K562 (cell line): Measurements from ENCODE around the gene LRP2BP. TPM values are rescaled to one million over a fixed set of nuclear protein-coding genes. Genes with fewer than 3 reads are reported as not detected.

ENCODE experiments used
- DDX20 ChIP-seq: fragments of 450-650 bp; IDR thresholded peaks from 2 replicates; pipeline ENCODE4 v1.6.1; 2016; ENCODE audit warnings: missing genetic modification characterization, low read depth, mild to moderate bottlenecking, missing compliant biosample characterization, moderate library complexity
- ELK1 ChIP-seq: sonication (generic); formaldehyde crosslinking; IDR thresholded peaks from 2 replicates; pipeline ENCODE4 v1.8.1; 2022; ENCODE audit warnings: missing genetic modification reagents
- EWSR1 ChIP-seq: fragments of 450-650 bp; IDR thresholded peaks from 2 replicates; pipeline ENCODE4 v1.6.1; 2018; ENCODE audit warnings: borderline replicate concordance, mild to moderate bottlenecking, low read depth, moderate library complexity; ENCODE audit not compliant: partially characterized antibody
- MGA ChIP-seq: fragments of 450-650 bp; IDR thresholded peaks from 2 replicates; pipeline ENCODE4 v1.6.1; 2016; ENCODE audit warnings: mild to moderate bottlenecking, moderate library complexity
- POLR2B ChIP-seq: fragments of 450-650 bp; IDR thresholded peaks from 2 replicates; pipeline ENCODE4 v1.6.1; 2018; ENCODE audit warnings: low read depth; ENCODE audit not compliant: partially characterized antibody
- PPARD ChIP-seq: fragments of 250-450 bp; sonication (Bioruptor Pico); IDR thresholded peaks from 2 replicates; pipeline ENCODE4 v1.8.0; 2022; ENCODE audit warnings: inconsistent platforms, mild to moderate bottlenecking, moderate library complexity
- PRPF4 ChIP-seq: fragments of 200-400 bp; formaldehyde crosslinking; IDR thresholded peaks from one replicate; pipeline ENCODE4 v1.6.1; 2017; ENCODE audit warnings: low read length, low read depth, mild to moderate bottlenecking; ENCODE audit not compliant: insufficient read depth, poor library complexity, severe bottlenecking
- PYGO2 ChIP-seq: fragments of 450-650 bp; IDR thresholded peaks from 2 replicates; pipeline ENCODE4 v1.6.1; 2016; ENCODE audit warnings: mild to moderate bottlenecking, missing genetic modification characterization, moderate library complexity, missing compliant biosample characterization
- RBM15 ChIP-seq: fragments of 200-400 bp; formaldehyde crosslinking; IDR thresholded peaks from 2 replicates; pipeline ENCODE4 v1.6.1; 2018; ENCODE audit warnings: mild to moderate bottlenecking, low read length, moderate library complexity; ENCODE audit not compliant: insufficient read depth
- SP1 ChIP-seq: sonication (generic); formaldehyde crosslinking; IDR thresholded peaks from 2 replicates; pipeline ENCODE4 v1.8.1; 2022; ENCODE audit warnings: mild to moderate bottlenecking, missing genetic modification reagents
- TARDBP ChIP-seq: fragments of 450-650 bp; IDR thresholded peaks from 2 replicates; pipeline ENCODE4 v1.6.1; 2016
- TRIM25 ChIP-seq: fragments of 450-650 bp; IDR thresholded peaks from 2 replicates; pipeline ENCODE4 v1.7.0; 2016; ENCODE audit warnings: borderline replicate concordance
- XRCC3 ChIP-seq: fragments of 450-650 bp; IDR thresholded peaks from 2 replicates; pipeline ENCODE4 v1.6.1; 2017; ENCODE audit warnings: mild to moderate bottlenecking, moderate library complexity
- ZNF12 ChIP-seq: sonication (generic); formaldehyde crosslinking; IDR thresholded peaks from 2 replicates; pipeline ENCODE4 v1.4.0; 2020; ENCODE audit warnings: mild to moderate bottlenecking, missing genetic modification reagents
- polyA plus RNA-seq, 8 experiments: library from polyadenylated mRNA; depleted of rRNA in 4 of 8; stranded (reverse) in 5 of 8; unstranded in 3 of 8; fragments of >200 nt; fragmentation: Nextera tagmentation in 2 of 8; fragmentation: Illumina TruSeq in 1 of 8; extraction: Ambion mirVana in 2 of 8; extraction: Trizol in 1 of 8; gene quantifications; 2 replicates each; pipeline versions ENCODE4 v1.2.1 to v1.2.3, GENCODE V29; 2011 to 2014; ENCODE audit warnings: inconsistent platforms in 1 of 8, missing spikeins in 1 of 8
- total RNA-seq, 7 experiments: library from RNA; depleted of rRNA in 6 of 7; stranded (reverse); fragments of >200 nt in 6 of 7; fragmentation: Illumina TruSeq in 2 of 7; extraction: Trizol in 2 of 7; gene quantifications; 2 replicates each; pipeline versions ENCODE4 v1.2.1 to v1.2.3, GENCODE V29; 2011 to 2021; ENCODE audit warnings: low replicate concordance in 1 of 7

The LRP2BP gene
- total and polyA plus RNA-seq, 9 of the 15 experiments (the other 6 are each of a cell fraction or from before 2014, with no cell fraction given) = 0.42 to 2.1 (median 0.62) TPM

GRCh38 chr4:185396724-185397385 is 1.1 kb upstream of the LRP2BP start, which contains the start of gene ANKRD37 (continued):
- TF ChIP-seq TRIM25 = no peak
- TF ChIP-seq POLR2B = no peak
- no peak; the same call in 1 of the 2 replicates for TF ChIP-seq MGA
- TF ChIP-seq ZNF12 = no peak; the same call in 1 of the 2 replicates
- TF ChIP-seq XRCC3 = no peak
- TF ChIP-seq PYGO2 = no peak
- TF ChIP-seq EWSR1 = no peak
- no peak for TF ChIP-seq TARDBP
- TF ChIP-seq PPARD = no peak
- TF ChIP-seq PRPF4 = no peak
- TF ChIP-seq DDX20 = no peak
- TF ChIP-seq RBM15 = no peak
- no peak for TF ChIP-seq ELK1 (CRISPR knock-in tag)
- TF ChIP-seq SP1 (CRISPR knock-in tag) = no peak; the same call in 1 of the 2 replicates
